ENCODE measurements around the gene FADS6. TPM values are rescaled to one million over a fixed set of nuclear protein-coding genes. Genes with fewer than 3 reads are reported as not detected.

FADS6 gene
- total RNA-seq, 2 experiments from 2014 or later = not detected

GRCh38 chr17:74920306-74920620 is 26.8 kb upstream of the FADS6 start:
- Histone ChIP-seq H3K27ac (ENCODE audit: low read depth in 1 of 2, low read length in 2 of 2) (no peak overlapping the region), H3K27me3 (ENCODE audit: control insufficient read depth in 1 of 2, insufficient read depth in 2 of 2, low read length in 2 of 2) (peaks cover 32 to 42% of the 10 kb centered on the region in 2 experiments), H3K4me3 (ENCODE audit: low read length) (no peak overlapping the region), H3K4me1 (ENCODE audit: insufficient read depth, low read length) (peaks cover 31% of the 10 kb centered on the region), H3K36me3 (ENCODE audit: insufficient read depth, low read length) (no peaks in the 10 kb centered on the region), H3K9me3 (ENCODE audit: control insufficient read depth in 1 of 2, insufficient read depth in 1 of 2, low read length in 2 of 2) (peaks cover 0 to 16% of the 10 kb centered on the region in 2 experiments)
- intact Hi-C loops (cut with DNase I, micrococcal nuclease) = loop anchor here in 1 of 2 experiments (5.0 kb wide), 1 partner anchor 492 kb away; no protein-coding TSS in a partner anchor
- H3K27me3 Mint-ChIP-seq = peaks cover 57% of the 10 kb centered on the region
- no peak for TF ChIP-seq CTCF (IDR thresholded peaks at IDR 0.05)
- H3K4me1 Mint-ChIP-seq (ENCODE audit: low read depth) = peaks cover 15% of the 10 kb centered on the region
- POLR2A ChIA-PET = no interaction called here
- H3K4me3 Mint-ChIP-seq = no peak overlapping the region
- no peaks in the 10 kb centered on the region for H3K9me3 Mint-ChIP-seq
- ATAC-seq (ENCODE audit: poor library complexity) (no peak), DNase-seq (no peak)
- no peak overlapping the region for H3K27ac Mint-ChIP-seq
- CTCF ChIA-PET = no interaction called here
- H3K36me3 Mint-ChIP-seq (ENCODE audit: low read depth) = no peaks in the 10 kb centered on the region

GRCh38 chr17:74919440-74920305 is 26.2 kb upstream of the FADS6 start:
- ATAC-seq (ENCODE audit: poor library complexity) (no peak), DNase-seq (peak in 1 of 14 experiments; percentile 21)
- Histone ChIP-seq H3K9me3 (ENCODE audit: control insufficient read depth in 1 of 2, insufficient read depth in 1 of 2, low read length in 2 of 2) (peaks cover 0 to 13% of the 10 kb centered on the region in 2 experiments), H3K4me3 (ENCODE audit: low read length) (no peak overlapping the region), H3K4me1 (ENCODE audit: insufficient read depth, low read length) (peaks cover 29% of the 10 kb centered on the region), H3K27me3 (ENCODE audit: control insufficient read depth in 1 of 2, insufficient read depth in 2 of 2, low read length in 2 of 2) (peaks cover 29 to 37% of the 10 kb centered on the region in 2 experiments), H3K36me3 (ENCODE audit: insufficient read depth, low read length) (no peaks in the 10 kb centered on the region), H3K27ac (ENCODE audit: low read depth in 1 of 2, low read length in 2 of 2) (no peak overlapping the region)
- TF ChIP-seq CTCF (IDR thresholded peaks at IDR 0.05) = no peak
- Mint-ChIP-seq H3K9me3 (no peaks in the 10 kb centered on the region), H3K27ac (no peak overlapping the region), H3K4me1 (ENCODE audit: low read depth) (peaks cover 12% of the 10 kb centered on the region), H3K4me3 (no peak overlapping the region), H3K27me3 (peaks cover 52% of the 10 kb centered on the region), H3K36me3 (ENCODE audit: low read depth) (no peaks in the 10 kb centered on the region)
- CTCF ChIA-PET = interaction anchor here (0.6 kb wide), 1 partner anchor 38 kb away, joined by 3 read pairs; no protein-coding TSS in a partner anchor
- intact Hi-C loops (cut with DNase I, micrococcal nuclease) = loop anchor here in 1 of 2 experiments (5.0 kb wide), 1 partner anchor 493 kb away; no protein-coding TSS in a partner anchor
- POLR2A ChIA-PET = no interaction called here

GRCh38 chr17:74918906-74919305 is 25.5 kb upstream of the FADS6 start:
- no peak for ATAC-seq (ENCODE audit: poor library complexity)
- H3K27ac Mint-ChIP-seq = no peak overlapping the region
- H3K4me3 ChIP-seq (ENCODE audit: low read length) = no peak overlapping the region

More at GRCh38 chr17:74918906-74919305, 25.5 kb upstream of the FADS6 start:
- CTCF ChIA-PET = interaction anchor here (0.6 kb wide), 1 partner anchor 39 kb away, joined by 3 read pairs; no protein-coding TSS in a partner anchor
- peaks cover 0 to 5% of the 10 kb centered on the region in 2 experiments for H3K9me3 ChIP-seq (ENCODE audit: control insufficient read depth in 1 of 2, insufficient read depth in 1 of 2, low read length in 2 of 2)
- TF ChIP-seq CTCF (IDR thresholded peaks at IDR 0.05) = no peak
- H3K4me1 ChIP-seq (ENCODE audit: insufficient read depth, low read length) = peaks cover 21% of the 10 kb centered on the region
- no peaks in the 10 kb centered on the region for H3K36me3 ChIP-seq (ENCODE audit: insufficient read depth, low read length)
- POLR2A ChIA-PET = no interaction called here
- no peaks in the 10 kb centered on the region for H3K9me3 Mint-ChIP-seq
- H3K27me3 Mint-ChIP-seq = peaks cover 48% of the 10 kb centered on the region
- H3K36me3 Mint-ChIP-seq (ENCODE audit: low read depth) = no peaks in the 10 kb centered on the region
- intact Hi-C loops (cut with DNase I, micrococcal nuclease) = no loop called here
- no peak overlapping the region for H3K4me3 Mint-ChIP-seq
- no peak overlapping the region for H3K27ac ChIP-seq (ENCODE audit: low read depth in 1 of 2, low read length in 2 of 2)
- DNase-seq = no peak
- peaks cover 7% of the 10 kb centered on the region for H3K4me1 Mint-ChIP-seq (ENCODE audit: low read depth)
- H3K27me3 ChIP-seq (ENCODE audit: control insufficient read depth in 1 of 2, insufficient read depth in 2 of 2, low read length in 2 of 2) = peaks cover 22 to 29% of the 10 kb centered on the region in 2 experiments
